Esophagus (tissue), 2 donors: Measurements from ENCODE around the gene IL16. TPM values are rescaled to one million over a fixed set of nuclear protein-coding genes. Genes with fewer than 3 reads are reported as not detected.

Experiments used
- H3K27ac ChIP-seq, 2 donors: one replicate each; pipeline ENCODE4 v1.5.1; 2013; ENCODE audit warnings: low read depth in 2 of 2, mild to moderate bottlenecking in 2 of 2, inconsistent platforms in 1 of 2, low read length in 1 of 2, moderate library complexity in 1 of 2
- H3K27me3 ChIP-seq, 2 donors: one replicate each; pipeline ENCODE4 v1.6.1; 2013; ENCODE audit warnings: low read length in 2 of 2, control low read depth in 1 of 2, mild to moderate bottlenecking in 1 of 2; ENCODE audit not compliant: insufficient read depth in 2 of 2, control insufficient read depth in 1 of 2
- H3K36me3 ChIP-seq, 2 donors: one replicate each; pipeline ENCODE4 v1.6.1; 2013; ENCODE audit warnings: low read length in 1 of 2; ENCODE audit not compliant: control insufficient read depth in 2 of 2, insufficient read depth in 2 of 2
- H3K4me1 ChIP-seq, 2 donors: one replicate each; pipeline ENCODE4 v1.6.1; 2013; ENCODE audit warnings: low read length in 1 of 2; ENCODE audit not compliant: control insufficient read depth in 2 of 2, insufficient read depth in 2 of 2
- H3K4me3 ChIP-seq, 2 donors: one replicate each; pipeline ENCODE4 v1.5.1; 2013; ENCODE audit warnings: low read length in 2 of 2, mild to moderate bottlenecking in 2 of 2, low read depth in 1 of 2, moderate library complexity in 1 of 2
- H3K9me3 ChIP-seq, 2 donors: one replicate each; pipeline ENCODE4 v1.6.1; 2013; ENCODE audit warnings: mild to moderate bottlenecking in 2 of 2, low read depth in 1 of 2, low read length in 1 of 2, moderate library complexity in 1 of 2; ENCODE audit not compliant: control insufficient read depth in 2 of 2, insufficient read depth in 1 of 2
- WGBS, 2 donors: extraction: QIAGEN DNeasy Blood & Tissue Kit; methylation state at CpG; one replicate each; pipeline ENCODE4 v1.1.7; 2013; 5-methylcytosine and 5-hydroxymethylcytosine counted together
- polyA plus RNA-seq, 2 donors: library from polyadenylated mRNA; stranded (reverse); fragments of 200-250 nt; gene quantifications; one replicate each; pipeline ENCODE4 v1.2.3, GENCODE V29; 2013
- donor health status: healthy with polysubstance abuse.
- donor health status: Bipolar disorder and iron deficiency.

Gene IL16
- polyA plus RNA-seq, 2 donors = 2.6 to 3.1 TPM

DNA sequence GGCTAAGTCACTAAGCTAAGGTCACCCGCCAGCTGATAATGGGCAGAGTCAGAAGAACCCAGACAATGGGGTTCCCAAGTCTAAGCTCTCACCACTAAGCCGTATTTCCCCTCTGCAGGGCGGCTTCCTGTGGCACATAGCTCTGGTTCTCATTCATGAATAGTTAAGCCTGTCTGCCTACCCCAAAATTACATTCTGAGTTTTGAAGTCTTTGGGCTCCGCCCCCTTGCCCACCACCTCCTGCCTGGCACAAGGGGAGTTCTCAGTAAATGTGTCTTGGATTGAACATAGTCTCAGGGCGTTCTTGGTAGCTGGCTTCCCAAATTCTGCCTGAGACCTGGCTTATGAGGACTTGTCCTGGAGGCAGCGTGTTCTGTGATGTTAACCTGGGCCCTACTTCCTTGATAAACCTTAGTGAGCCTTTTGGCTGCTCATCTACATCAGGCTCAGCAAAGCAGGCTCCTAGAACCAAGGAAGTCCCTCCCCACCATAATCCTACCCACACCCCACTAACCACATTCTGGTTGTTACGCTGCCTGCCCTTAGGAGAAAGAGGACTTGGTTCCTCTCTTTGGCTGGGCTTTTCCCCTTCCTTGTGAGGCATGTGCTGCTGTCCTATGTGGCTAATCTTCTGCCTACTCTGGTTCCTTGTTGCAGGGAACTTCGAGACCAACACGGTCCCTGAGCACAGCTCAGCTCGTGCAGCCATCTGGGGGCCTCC, 72.4 kb downstream of the IL16 start:
- H3K36me3 ChIP-seq = no peaks in the 10 kb centered on the region
- no peaks in the 10 kb centered on the region for H3K9me3 ChIP-seq
- H3K27ac ChIP-seq = no peak overlapping the region
- WGBS, 2 donors = 86 to 89% methylated on average over 10 of the region's 10 CpGs
- H3K27me3 ChIP-seq = no peaks in the 10 kb centered on the region
- peaks cover 0 to 4% of the 10 kb centered on the region in 2 donors for H3K4me1 ChIP-seq
- no peak overlapping the region for H3K4me3 ChIP-seq

DNA sequence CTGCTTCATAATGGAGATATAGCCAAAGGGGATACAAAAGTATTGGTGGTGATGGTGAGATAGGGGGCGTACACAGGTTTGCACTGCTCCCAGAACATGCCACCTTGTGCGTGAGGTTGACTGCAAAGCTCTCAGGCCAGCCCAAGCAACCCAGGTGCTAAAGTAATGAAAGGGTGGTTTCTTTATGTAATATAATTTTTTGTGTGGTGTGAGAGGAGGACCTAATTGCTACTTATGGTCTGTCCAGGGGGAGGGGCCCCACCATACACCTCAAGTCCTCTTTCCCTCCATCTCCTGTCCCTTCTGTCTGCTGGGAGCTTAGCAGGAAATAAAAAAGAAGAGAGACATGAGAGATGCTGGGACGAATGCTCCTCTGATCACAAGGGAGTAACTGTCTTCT, 73.5 kb downstream of the IL16 start:
- H3K27me3 ChIP-seq = no peaks in the 10 kb centered on the region
- H3K4me1 ChIP-seq = peaks cover 0 to 4% of the 10 kb centered on the region in 2 donors
- no peak overlapping the region for H3K4me3 ChIP-seq
- 80 to 85% methylated on average over 3 of the region's 3 CpGs for WGBS, 2 donors
- H3K36me3 ChIP-seq = no peaks in the 10 kb centered on the region
- H3K9me3 ChIP-seq = no peaks in the 10 kb centered on the region
- no peak overlapping the region for H3K27ac ChIP-seq

DNA sequence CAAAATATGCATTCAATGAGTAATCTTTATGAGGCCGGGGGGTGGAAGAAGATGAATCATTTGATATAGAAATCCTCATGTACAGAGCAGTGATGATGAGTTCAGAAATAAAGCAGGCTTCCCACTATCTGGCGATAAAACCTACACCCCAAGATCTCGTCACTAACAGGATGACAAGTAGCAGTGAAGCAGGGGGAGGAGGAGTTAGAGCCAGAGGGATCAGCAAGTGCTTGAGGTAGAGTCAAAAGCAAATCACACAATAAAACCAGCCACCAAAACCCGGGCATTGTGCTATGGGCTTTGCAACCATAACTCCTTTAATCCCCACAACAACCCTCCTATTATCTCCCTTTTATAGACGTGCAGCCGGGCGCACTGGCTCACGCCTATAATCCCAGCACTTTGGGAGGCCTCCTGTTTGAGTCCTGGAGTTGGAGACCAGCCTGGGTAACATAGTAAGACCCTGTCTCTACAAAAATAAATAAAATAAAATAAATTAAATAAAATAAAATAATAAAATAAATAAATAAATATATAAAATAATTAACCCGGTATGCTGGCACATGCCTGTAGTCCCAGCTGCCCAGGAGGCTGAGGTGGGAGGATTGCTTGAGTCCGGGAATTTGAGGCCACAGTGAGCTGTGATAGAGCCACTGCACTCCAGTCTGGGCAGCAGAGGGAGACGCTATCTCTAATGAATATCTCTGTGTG, 74.3 kb downstream of the IL16 start:
- WGBS, 2 donors = 78 to 79% methylated on average over 11 of the region's 11 CpGs
- Histone ChIP-seq H3K4me1 (peaks cover 0 to 3% of the 10 kb centered on the region in 2 donors), H3K27me3 (no peaks in the 10 kb centered on the region), H3K27ac (no peak overlapping the region), H3K36me3 (no peaks in the 10 kb centered on the region), H3K4me3 (no peak overlapping the region), H3K9me3 (no peaks in the 10 kb centered on the region)

DNA sequence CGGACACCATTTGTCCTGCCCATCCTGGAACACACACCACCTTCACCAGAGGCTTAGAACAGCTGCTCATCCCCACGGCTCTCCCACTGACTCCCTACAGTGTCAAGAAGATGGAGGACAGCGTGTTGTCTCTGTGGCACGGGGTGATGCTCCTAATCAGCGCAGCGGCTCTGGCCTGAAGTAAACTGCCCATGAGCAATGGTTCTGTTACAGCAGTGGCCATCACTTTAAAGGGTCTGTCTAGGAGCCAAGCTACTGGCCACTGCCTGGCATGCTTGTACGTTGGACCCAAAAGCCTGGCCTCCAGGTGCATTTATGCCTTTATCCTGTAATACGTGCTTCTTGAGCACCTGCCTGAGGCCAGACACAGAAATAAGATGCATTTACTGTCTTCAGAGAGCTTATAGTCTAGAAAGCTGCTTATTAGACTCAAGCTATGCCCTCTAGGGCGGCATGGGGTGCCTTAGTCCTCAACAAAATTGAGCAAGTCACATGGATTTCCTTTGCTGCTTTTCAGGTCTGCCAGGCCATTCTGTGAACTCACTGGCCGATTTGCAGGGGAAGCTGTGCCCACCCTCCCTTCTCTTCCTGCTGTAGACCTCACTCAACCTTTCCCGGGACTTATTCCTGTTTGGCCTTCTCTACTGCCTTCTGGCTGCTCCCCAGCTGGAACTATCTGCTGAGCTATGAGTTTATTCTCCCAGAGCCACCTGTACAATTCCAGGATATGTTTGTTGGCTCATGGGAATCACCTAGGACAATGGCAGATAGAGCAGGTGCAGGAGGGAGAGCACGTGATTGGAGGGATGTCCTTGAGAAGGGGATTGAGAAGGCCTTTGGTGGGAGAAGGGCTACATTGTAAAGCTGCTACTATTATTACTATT, 75.3 kb downstream of the IL16 start:
- H3K27ac ChIP-seq = no peak overlapping the region

DNA sequence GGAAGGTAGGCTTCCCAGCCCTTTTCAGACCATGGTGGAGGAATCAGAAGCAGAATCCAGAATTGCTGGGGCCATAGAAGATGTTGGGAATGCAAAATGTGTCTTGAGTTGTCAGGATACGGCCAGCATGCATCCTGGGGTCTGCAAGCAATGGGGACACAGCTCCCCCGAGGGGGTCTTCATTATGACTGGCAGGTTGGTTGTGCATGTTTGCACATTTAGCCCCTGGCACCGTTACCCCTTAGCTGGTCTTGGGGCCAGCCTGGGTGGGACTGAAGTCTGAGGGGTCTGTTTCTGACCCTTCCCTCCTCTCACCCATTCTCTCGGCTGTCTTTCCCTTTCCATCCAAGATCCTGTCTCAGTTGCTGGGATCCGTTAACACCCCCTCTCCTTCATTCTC, 76.5 kb downstream of the IL16 start:
- WGBS, 2 donors = 81 to 87% methylated on average over 5 of the region's 5 CpGs
- H3K27me3 ChIP-seq = no peaks in the 10 kb centered on the region
- no peak overlapping the region for H3K27ac ChIP-seq
- no peaks in the 10 kb centered on the region for H3K4me1 ChIP-seq
- no peaks in the 10 kb centered on the region for H3K36me3 ChIP-seq
- no peak overlapping the region for H3K4me3 ChIP-seq
- no peaks in the 10 kb centered on the region for H3K9me3 ChIP-seq

More for the DNA sequence above, 75.3 kb downstream of the IL16 start:
- 79 to 83% methylated on average over 12 of the region's 12 CpGs for WGBS, 2 donors
- H3K4me1 ChIP-seq = no peaks in the 10 kb centered on the region
- no peaks in the 10 kb centered on the region for H3K27me3 ChIP-seq
- no peaks in the 10 kb centered on the region for H3K36me3 ChIP-seq
- H3K9me3 ChIP-seq = no peaks in the 10 kb centered on the region
- no peak overlapping the region for H3K4me3 ChIP-seq

DNA sequence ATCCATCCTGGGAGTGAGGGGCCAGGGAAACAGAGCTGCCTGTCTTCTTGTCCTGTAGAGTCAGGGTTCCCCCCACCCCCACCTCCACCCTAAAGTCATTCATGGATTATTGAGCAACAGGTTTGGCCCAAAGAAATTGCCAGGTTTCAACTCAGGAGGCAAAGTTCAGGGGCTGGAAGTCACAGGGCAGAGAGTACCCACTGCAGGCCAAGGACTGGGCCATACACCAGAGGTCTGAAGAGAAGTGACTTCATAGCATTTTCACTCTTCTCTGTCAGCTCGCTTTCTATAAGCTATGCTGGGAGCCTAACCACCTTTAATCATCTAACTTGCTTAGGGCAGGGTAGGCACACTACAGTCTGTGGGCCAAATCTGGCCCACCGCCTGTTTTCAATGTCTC, 77.2 kb downstream of the IL16 start:
- Histone ChIP-seq H3K4me1 (no peaks in the 10 kb centered on the region), H3K27me3 (no peaks in the 10 kb centered on the region), H3K36me3 (no peaks in the 10 kb centered on the region), H3K9me3 (no peaks in the 10 kb centered on the region), H3K4me3 (no peak overlapping the region), H3K27ac (no peak overlapping the region)
- 92 to 98% methylated on average over 2 of the region's 2 CpGs for WGBS, 2 donors

DNA sequence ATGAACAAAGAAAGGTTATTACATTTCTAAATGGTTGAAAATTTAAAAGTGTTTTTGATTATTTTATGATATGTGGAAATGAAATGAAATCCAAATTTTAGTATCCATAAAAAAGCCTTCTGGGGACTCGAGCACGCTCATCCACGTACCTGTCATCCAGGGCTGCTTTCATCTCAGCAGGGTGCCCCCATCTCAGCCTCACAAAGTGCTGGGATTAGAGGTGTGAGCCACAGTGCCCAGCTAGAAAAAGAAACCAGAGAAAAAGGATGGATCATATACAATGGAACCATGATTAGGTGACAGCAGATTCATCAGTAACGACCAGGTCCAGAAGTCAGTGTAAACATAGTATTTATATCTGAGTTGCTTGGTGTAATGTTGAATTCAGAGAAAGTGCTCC, 77.6 kb downstream of the IL16 start:
- H3K9me3 ChIP-seq = no peaks in the 10 kb centered on the region
- H3K27ac ChIP-seq = no peak overlapping the region
- WGBS, 2 donors = 88 to 90% methylated on average over 4 of the region's 4 CpGs
- H3K4me3 ChIP-seq = no peak overlapping the region
- no peaks in the 10 kb centered on the region for H3K4me1 ChIP-seq
- H3K36me3 ChIP-seq = no peaks in the 10 kb centered on the region
- no peaks in the 10 kb centered on the region for H3K27me3 ChIP-seq

DNA sequence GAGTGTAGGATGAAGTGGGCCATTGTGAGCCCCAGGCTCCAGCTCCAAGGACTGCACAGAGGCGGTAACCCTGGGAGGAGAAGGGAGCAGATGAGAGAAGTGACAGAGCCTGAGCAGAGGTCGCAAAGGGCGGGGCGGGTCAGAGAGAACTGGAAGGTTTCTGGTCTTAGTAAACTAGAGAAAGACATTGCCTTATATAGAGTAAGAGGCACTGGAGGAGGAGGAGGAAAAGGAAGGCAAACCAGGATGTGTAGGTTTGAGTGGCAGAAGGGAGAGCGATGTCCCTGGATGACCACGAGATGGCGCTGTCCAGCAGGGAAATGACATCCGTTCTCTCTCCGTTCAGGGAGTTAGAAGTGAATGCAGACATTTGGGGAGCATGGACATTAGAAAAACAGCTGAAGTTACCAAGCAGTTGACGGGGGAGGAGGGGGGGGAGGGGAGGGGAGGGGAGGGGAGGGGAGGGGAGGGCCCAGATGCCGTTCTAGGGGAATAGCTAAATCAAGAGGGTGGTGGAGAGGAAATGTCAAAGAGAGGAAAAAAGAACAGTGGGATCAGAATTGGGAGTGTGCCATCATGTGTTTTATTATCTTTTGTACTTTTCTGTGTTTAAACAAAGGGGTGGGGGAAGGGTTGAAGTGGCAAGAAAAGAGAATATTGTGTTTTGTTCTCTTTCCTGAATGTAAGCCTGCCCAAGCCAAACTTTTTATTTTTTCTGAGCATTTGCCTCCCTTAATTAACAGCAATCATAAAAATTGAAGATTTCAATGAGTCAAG, 78.4 kb downstream of the IL16 start:
- 12 to 13% methylated on average over 10 to 11 of the region's 11 CpGs for WGBS, 2 donors
- H3K27me3 ChIP-seq = no peaks in the 10 kb centered on the region
- H3K9me3 ChIP-seq = no peaks in the 10 kb centered on the region
- no peak overlapping the region for H3K27ac ChIP-seq
- no peaks in the 10 kb centered on the region for H3K4me1 ChIP-seq
- no peaks in the 10 kb centered on the region for H3K36me3 ChIP-seq
- no peak overlapping the region for H3K4me3 ChIP-seq
